Prostate gland (tissue), 2 donors: ENCODE data around the gene BANK1. TPM values are rescaled to one million over a fixed set of nuclear protein-coding genes. Genes with fewer than 3 reads are reported as not detected.

ENCODE experiments used
- DNase-seq: peaks from one replicate; pipeline ENCODE4 v3.0.0-alpha.2; 2019; ENCODE audit warnings: low spot score
- H3K27ac ChIP-seq, 2 donors: fragments of 200-600 bp; sonication (generic); 2 replicates each; pipeline ENCODE4 v1.5.1; 2017 to 2019
- H3K27me3 ChIP-seq: fragments of 200-600 bp; sonication (generic); replicated peaks from 2 replicates; pipeline ENCODE4 v1.5.1; 2019; ENCODE audit not compliant: insufficient read depth
- H3K36me3 ChIP-seq, 2 donors: fragments of 200-600 bp; sonication (generic); 1 replicate in 1 of 2; 2 replicates in 1 of 2; pipeline versions ENCODE4 v1.5.1 to v1.8.1; 2017 to 2019
- H3K4me1 ChIP-seq: fragments of 200-600 bp; sonication (generic); replicated peaks from 2 replicates; pipeline ENCODE4 v1.5.1; 2019
- H3K4me3 ChIP-seq, 2 donors: fragments of 200-600 bp; sonication (generic); 2 replicates each; pipeline ENCODE4 v1.5.1; 2017 to 2019
- H3K9me3 ChIP-seq: fragments of 200-600 bp; sonication (generic); 2 replicates; pipeline ENCODE4 v1.5.1; 2017
- POLR2A ChIP-seq: fragments of 450-650 bp; IDR thresholded peaks from one replicate; pipeline ENCODE4 v1.6.1; 2016; ENCODE audit warnings: antibody characterized with exemption, mild to moderate bottlenecking
- POLR2AphosphoS5 ChIP-seq: sonication (generic); formaldehyde crosslinking; IDR thresholded peaks from one replicate; pipeline ENCODE4 v1.6.1; 2017; ENCODE audit warnings: antibody characterized with exemption
- WGBS: methylation state at CpG from one replicate; pipeline ENCODE4 v1.1.5; 2018; 5-methylcytosine and 5-hydroxymethylcytosine counted together
- intact Hi-C: fragments of 100-400 bp; cut with DNase I; formaldehyde crosslinking; loops from one replicate; pipeline ENCODE4 v1.14.2; 2022
- total RNA-seq, 2 donors: library from RNA; depleted of rRNA; stranded (reverse); fragments of >200 nt; gene quantifications; one replicate each; pipeline ENCODE4 v1.1.0, GENCODE V29; 2016
- TF ChIP-seq, protein P1 (sequence below), 4 experiments: fragments of 200-600 bp in 2 of 4; fragments of 450-650 bp in 2 of 4; sonication (generic) in 2 of 4; IDR thresholded peaks; 1 replicate in 3 of 4; 2 replicates in 1 of 4; pipeline ENCODE4 v1.5.1; 2016 to 2019; ENCODE audit warnings: antibody characterized with exemption in 4 of 4, mild to moderate bottlenecking in 2 of 4, moderate library complexity in 2 of 4

Gene BANK1
- total RNA-seq, 2 donors from 2014 or later: 3.3 to 10.3 TPM

DNA sequence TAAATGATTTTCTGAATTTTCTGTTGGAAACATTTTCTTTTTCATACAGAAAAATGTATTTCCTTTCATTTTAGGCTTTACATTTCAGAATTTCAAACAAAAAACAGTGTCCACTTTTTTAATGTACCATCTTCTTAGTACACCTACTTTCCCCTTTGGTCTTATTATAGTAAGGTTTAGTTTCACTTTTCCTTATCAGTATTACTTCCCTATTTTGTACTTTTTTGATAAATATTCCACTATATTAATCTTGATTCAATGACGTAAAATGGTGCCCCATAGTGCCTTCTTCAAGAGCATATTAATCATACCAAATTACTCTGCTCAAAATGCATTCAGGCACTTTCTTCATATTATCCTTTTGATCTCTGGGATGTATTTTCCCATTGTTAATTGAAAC, 52.5 kb downstream of the BANK1 start:
- Histone ChIP-seq H3K9me3 (no peaks in the 10 kb centered on the region), H3K4me1 (no peaks in the 10 kb centered on the region), H3K27me3 (no peaks in the 10 kb centered on the region), H3K27ac (no peak overlapping the region), H3K4me3 (no peak overlapping the region), H3K36me3 (no peaks in the 10 kb centered on the region)
- intact Hi-C loops: no loop called here
- 68% methylated on average over 1 of the region's 1 CpG for WGBS
- no peak for DNase-seq
- TF ChIP-seq, protein P1, sequence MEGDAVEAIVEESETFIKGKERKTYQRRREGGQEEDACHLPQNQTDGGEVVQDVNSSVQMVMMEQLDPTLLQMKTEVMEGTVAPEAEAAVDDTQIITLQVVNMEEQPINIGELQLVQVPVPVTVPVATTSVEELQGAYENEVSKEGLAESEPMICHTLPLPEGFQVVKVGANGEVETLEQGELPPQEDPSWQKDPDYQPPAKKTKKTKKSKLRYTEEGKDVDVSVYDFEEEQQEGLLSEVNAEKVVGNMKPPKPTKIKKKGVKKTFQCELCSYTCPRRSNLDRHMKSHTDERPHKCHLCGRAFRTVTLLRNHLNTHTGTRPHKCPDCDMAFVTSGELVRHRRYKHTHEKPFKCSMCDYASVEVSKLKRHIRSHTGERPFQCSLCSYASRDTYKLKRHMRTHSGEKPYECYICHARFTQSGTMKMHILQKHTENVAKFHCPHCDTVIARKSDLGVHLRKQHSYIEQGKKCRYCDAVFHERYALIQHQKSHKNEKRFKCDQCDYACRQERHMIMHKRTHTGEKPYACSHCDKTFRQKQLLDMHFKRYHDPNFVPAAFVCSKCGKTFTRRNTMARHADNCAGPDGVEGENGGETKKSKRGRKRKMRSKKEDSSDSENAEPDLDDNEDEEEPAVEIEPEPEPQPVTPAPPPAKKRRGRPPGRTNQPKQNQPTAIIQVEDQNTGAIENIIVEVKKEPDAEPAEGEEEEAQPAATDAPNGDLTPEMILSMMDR (IDR thresholded peaks at IDR 0.05): no peak
- TF ChIP-seq POLR2A (no peak), POLR2AphosphoS5 (no peak)

GRCh38 chr4:101846550-101846949, 56.0 kb downstream of the BANK1 start:
- H3K27ac ChIP-seq: no peak overlapping the region
- no peak for DNase-seq
- TF ChIP-seq, protein P1 (IDR thresholded peaks at IDR 0.05): no peak
- TF ChIP-seq POLR2AphosphoS5 (no peak), POLR2A (no peak)
- 91% methylated on average over 2 of the region's 2 CpGs for WGBS
- no peaks in the 10 kb centered on the region for H3K36me3 ChIP-seq
- H3K4me1 ChIP-seq: no peaks in the 10 kb centered on the region
- intact Hi-C loops: no loop called here
- H3K9me3 ChIP-seq: no peaks in the 10 kb centered on the region
- no peak overlapping the region for H3K4me3 ChIP-seq
- H3K27me3 ChIP-seq: no peaks in the 10 kb centered on the region

DNA sequence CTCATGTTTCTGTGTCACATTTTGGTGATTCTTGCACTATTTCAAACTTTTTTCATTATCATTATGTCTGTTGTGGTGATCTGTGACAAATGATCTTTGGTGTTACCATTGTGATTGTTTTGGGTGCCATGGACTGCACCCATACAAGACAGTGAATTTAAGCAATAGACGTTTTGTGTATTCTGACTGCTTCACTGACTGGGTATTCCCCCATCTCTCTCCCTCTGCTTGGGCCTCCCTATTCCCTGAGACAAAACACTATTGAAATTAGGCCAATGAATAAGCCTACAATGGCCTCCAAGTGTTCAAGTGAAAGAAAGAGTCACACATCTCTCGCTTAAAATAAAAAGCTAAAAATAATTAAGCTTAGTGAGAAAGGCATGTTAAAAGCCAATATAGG, 60.2 kb downstream of the BANK1 start:
- Histone ChIP-seq H3K27ac (no peak overlapping the region), H3K9me3 (no peaks in the 10 kb centered on the region), H3K27me3 (no peaks in the 10 kb centered on the region), H3K4me3 (no peak overlapping the region), H3K36me3 (no peaks in the 10 kb centered on the region), H3K4me1 (no peaks in the 10 kb centered on the region)
- intact Hi-C loops: no loop called here
- 66% methylated on average over 2 of the region's 2 CpGs for WGBS
- no peak for DNase-seq
- TF ChIP-seq, protein P1 (IDR thresholded peaks at IDR 0.05): no peak
- no peak for TF ChIP-seq POLR2AphosphoS5
- TF ChIP-seq POLR2A: no peak

GRCh38 chr4:101851672-101852071, 61.1 kb downstream of the BANK1 start:
- H3K4me3 ChIP-seq: no peak overlapping the region

DNA sequence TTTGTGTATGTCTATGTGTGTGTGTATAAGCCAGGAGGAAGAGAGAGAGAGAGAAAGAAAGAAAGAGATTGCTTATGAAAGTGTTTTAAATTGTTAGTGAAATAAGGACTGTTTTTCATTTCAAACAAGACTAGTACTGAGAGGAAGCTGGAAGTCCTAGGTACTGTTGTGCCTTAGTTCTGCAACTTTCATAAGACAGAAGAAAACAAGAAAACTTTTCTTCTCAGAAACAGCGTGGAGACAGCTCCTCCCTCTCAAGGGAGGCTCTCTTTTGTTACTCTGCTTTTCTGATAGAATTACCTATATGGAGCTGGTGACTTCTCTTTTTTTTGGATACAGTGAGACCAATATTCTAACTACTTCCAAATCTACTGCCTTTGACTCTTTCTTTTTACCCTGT, 62.5 kb downstream of the BANK1 start:
- WGBS: 74% methylated on average over 1 of the region's 1 CpG
- no peak for DNase-seq
- intact Hi-C loops: no loop called here
- H3K27me3 ChIP-seq: no peaks in the 10 kb centered on the region
- H3K27ac ChIP-seq: no peak overlapping the region
- H3K9me3 ChIP-seq: no peaks in the 10 kb centered on the region
- no peaks in the 10 kb centered on the region for H3K4me1 ChIP-seq
- TF ChIP-seq POLR2AphosphoS5 (no peak), POLR2A (no peak)
- TF ChIP-seq, protein P1 (IDR thresholded peaks at IDR 0.05): no peak
- H3K36me3 ChIP-seq: no peaks in the 10 kb centered on the region
- H3K4me3 ChIP-seq: no peak overlapping the region

More at GRCh38 chr4:101851672-101852071, 61.1 kb downstream of the BANK1 start:
- H3K27me3 ChIP-seq: no peaks in the 10 kb centered on the region
- WGBS: 55% methylated on average over 3 of the region's 3 CpGs
- intact Hi-C loops: no loop called here
- TF ChIP-seq POLR2AphosphoS5: no peak
- TF ChIP-seq POLR2A: no peak
- TF ChIP-seq, protein P1 (IDR thresholded peaks at IDR 0.05): no peak
- DNase-seq: no peak
- no peaks in the 10 kb centered on the region for H3K36me3 ChIP-seq
- no peaks in the 10 kb centered on the region for H3K9me3 ChIP-seq
- no peaks in the 10 kb centered on the region for H3K4me1 ChIP-seq
- H3K27ac ChIP-seq: no peak overlapping the region
